Tibial nerve (tissue), 3 donors: ENCODE data around the gene UACA.

Source experiments
- POLR2A ChIP-seq, 2 donors: fragments of 450-650 bp; IDR thresholded peaks; one replicate each; pipeline ENCODE4 v1.6.1; 2017; ENCODE audit warnings: antibody characterized with exemption in 2 of 2, mild to moderate bottlenecking in 2 of 2, moderate library complexity in 2 of 2
- TF ChIP-seq, protein P1 (sequence below), 5 experiments: fragments of 200-600 bp in 3 of 5; fragments of 450-650 bp in 2 of 5; sonication (generic) in 3 of 5; IDR thresholded peaks; one replicate each; pipeline ENCODE4 v1.5.1; 2016 to 2019; ENCODE audit warnings: antibody characterized with exemption in 5 of 5, mild to moderate bottlenecking in 3 of 5, moderate library complexity in 2 of 5

GRCh38 chr15:70679919-70680231 lies 83.5 kb downstream of the UACA start:
- TF ChIP-seq, protein P1, sequence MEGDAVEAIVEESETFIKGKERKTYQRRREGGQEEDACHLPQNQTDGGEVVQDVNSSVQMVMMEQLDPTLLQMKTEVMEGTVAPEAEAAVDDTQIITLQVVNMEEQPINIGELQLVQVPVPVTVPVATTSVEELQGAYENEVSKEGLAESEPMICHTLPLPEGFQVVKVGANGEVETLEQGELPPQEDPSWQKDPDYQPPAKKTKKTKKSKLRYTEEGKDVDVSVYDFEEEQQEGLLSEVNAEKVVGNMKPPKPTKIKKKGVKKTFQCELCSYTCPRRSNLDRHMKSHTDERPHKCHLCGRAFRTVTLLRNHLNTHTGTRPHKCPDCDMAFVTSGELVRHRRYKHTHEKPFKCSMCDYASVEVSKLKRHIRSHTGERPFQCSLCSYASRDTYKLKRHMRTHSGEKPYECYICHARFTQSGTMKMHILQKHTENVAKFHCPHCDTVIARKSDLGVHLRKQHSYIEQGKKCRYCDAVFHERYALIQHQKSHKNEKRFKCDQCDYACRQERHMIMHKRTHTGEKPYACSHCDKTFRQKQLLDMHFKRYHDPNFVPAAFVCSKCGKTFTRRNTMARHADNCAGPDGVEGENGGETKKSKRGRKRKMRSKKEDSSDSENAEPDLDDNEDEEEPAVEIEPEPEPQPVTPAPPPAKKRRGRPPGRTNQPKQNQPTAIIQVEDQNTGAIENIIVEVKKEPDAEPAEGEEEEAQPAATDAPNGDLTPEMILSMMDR (IDR thresholded peaks at IDR 0.05): no peak
- TF ChIP-seq POLR2A (IDR thresholded peaks at IDR 0.05): no peak
